ENCODE data around the gene TMEM59.

Gene TMEM59

DNA sequence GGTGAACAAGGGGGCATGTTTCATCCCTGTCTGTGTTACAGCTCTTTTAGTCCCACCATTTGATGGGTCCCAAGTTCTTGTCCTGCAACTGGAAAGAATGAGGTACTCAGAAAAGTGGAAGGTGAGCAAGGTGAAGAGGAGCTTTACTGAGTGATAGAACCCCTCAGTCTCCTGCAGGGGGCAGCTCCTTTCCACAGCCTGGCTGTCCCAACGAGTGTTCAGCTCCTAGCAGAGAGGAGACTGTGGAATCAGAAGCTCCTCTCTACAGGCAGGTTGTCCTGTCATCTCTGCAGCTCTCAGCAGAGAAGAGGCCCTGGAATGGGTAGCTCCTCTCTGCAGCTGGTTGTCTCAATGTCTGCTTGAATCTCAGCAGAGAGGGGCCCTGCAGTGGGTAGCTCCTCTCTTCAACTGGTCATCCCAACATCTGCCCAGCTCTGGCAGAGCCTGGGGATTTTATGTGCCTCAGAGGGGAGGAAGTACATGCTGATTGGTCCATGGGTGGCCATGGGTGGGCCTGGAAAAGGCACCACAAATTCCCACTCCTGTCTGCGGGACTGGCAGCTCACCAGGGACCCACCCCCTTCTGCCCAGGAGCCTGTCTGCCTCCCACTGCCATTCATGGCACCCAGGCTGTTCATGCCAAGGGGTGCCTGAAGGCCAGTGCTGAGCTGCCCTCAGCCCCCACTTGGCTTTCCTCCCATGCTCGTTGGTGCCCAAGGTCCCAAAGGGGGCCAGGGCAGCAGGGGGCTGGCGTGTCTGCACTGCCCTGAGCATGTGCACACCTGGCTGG lies 60.7 kb downstream of the TMEM59 start:
- TF ChIP-seq ZFX (IDR thresholded peaks at IDR 0.05; ENCODE audit: borderline replicate concordance): no peak
- TF ChIP-seq, protein P1, sequence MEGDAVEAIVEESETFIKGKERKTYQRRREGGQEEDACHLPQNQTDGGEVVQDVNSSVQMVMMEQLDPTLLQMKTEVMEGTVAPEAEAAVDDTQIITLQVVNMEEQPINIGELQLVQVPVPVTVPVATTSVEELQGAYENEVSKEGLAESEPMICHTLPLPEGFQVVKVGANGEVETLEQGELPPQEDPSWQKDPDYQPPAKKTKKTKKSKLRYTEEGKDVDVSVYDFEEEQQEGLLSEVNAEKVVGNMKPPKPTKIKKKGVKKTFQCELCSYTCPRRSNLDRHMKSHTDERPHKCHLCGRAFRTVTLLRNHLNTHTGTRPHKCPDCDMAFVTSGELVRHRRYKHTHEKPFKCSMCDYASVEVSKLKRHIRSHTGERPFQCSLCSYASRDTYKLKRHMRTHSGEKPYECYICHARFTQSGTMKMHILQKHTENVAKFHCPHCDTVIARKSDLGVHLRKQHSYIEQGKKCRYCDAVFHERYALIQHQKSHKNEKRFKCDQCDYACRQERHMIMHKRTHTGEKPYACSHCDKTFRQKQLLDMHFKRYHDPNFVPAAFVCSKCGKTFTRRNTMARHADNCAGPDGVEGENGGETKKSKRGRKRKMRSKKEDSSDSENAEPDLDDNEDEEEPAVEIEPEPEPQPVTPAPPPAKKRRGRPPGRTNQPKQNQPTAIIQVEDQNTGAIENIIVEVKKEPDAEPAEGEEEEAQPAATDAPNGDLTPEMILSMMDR (IDR thresholded peaks at IDR 0.05): no peak
- H3K27ac ChIP-seq: no peak overlapping the region

DNA sequence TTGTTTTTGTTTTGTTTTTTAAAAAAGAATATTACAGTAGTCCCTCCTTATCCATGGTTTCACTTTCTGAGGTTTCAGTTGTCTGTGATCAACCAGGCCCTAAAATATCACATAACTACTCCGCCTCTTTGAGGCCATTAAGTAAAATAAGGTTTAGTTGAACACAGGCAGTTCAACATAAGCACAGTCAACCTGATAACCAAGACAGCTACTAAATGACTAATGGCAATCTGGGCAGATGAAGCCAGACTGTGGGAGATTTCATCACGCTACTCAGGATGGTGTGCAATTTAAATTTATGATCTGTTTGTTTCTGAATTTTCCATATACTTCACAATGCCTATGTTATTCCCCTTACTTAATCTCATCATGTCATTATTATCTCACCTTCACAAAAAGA lies 65.1 kb downstream of the TMEM59 start:
- TF ChIP-seq, protein P1 (IDR thresholded peaks at IDR 0.05): no peak
- TF ChIP-seq ZFX (IDR thresholded peaks at IDR 0.05; ENCODE audit: borderline replicate concordance): no peak
- no peak overlapping the region for H3K27ac ChIP-seq

DNA sequence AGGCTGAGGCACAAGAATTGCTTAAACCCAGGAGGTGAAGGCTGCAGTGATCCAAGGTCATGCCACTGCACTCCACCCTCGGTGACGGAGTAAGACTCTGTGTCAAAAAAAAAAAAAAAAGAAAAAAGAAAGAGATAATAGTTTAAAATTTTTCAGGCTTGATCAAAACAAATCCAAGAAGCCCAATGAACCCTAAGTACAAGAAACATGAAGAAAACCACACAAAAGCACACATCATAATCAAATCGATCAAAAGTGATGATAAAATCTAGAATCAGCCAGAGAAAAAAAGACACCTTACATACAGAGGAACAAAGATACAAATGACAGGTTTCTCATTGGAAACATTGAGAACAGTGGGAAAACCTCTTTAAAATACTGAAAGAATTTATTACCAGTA lies 66.5 kb downstream of the TMEM59 start:
- TF ChIP-seq, protein P1 (IDR thresholded peaks at IDR 0.05): no peak
- no peak for TF ChIP-seq ZFX (IDR thresholded peaks at IDR 0.05; ENCODE audit: borderline replicate concordance)
- H3K27ac ChIP-seq: no peak overlapping the region

DNA sequence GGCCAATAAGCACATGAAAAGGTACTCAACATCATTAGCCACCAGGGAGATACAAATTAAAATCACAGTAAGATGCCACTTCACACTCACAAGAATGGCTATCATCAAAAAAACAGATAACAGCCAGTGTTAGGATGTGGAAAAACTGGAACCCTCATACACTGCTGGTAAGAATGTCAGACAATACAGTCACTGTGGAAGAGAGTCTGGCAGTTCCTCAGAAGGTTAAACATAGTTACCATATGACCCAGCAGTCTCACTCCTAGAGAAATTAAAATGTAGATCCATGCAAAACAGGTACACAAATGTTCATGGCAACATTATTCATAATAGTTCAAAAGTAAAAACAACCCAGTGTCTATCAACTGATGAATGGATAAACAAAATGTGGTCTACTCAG lies 68.3 kb downstream of the TMEM59 start:
- TF ChIP-seq, protein P1 (IDR thresholded peaks at IDR 0.05): no peak
- TF ChIP-seq ZFX (IDR thresholded peaks at IDR 0.05; ENCODE audit: borderline replicate concordance): no peak
- H3K27ac ChIP-seq: no peak overlapping the region

DNA sequence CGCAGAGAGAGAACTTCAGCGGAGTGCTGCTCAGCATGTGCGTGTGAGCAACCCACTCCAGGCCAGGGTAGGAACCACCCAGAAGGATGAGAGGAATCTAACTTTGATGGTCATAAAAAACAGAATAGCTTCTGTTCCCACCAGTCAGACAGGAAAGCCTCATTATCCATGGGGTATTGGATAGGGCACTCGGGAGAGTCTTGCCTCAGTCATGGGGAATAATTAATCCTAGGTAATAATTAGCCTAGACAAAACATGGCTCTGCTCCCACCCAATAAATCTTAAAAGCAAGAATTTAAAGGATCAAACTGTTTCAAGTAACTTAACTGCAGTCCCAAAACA lies 70.3 kb downstream of the TMEM59 start:
- TF ChIP-seq ZFX (IDR thresholded peaks at IDR 0.05; ENCODE audit: borderline replicate concordance): no peak
- H3K27ac ChIP-seq: no peak overlapping the region

DNA sequence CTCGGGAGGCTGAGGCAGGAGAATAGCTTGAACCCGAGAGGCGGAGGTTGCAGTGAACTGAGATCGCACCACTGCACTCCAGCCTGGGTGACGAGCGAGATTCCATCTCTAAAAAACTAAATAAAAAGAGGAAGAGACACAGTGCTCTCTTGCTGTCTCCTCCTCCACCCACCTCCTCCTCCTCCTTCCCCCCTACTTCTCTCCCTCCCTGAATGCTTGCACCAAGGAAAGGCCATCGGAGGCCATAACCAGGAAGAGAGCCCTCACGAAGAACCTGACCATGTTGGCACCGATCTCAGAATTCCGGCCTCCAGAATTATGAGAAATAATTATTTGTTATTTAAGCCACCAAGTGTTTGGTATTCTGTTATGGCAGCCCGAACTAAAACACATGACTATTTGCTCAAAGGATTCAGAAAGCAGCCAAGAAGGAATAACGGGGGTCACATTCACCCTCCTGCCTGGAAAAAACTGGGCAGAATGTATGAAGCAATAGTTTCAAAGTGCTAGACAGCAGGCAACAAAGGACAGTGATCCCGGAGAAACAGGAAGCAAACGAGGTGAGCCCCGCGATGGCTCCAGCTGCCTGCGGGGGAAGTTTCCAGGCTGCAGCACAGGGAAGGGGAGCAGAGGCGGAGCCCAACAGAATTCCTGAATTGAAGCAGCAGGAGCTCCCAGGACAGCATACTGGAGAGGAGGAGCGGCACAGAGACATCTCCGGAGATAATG lies 70.8 kb downstream of the TMEM59 start:
- TF ChIP-seq ZFX (IDR thresholded peaks at IDR 0.05; ENCODE audit: borderline replicate concordance): no peak
- TF ChIP-seq, protein P1 (IDR thresholded peaks at IDR 0.05): no peak
- H3K27ac ChIP-seq: no peak overlapping the region

DNA sequence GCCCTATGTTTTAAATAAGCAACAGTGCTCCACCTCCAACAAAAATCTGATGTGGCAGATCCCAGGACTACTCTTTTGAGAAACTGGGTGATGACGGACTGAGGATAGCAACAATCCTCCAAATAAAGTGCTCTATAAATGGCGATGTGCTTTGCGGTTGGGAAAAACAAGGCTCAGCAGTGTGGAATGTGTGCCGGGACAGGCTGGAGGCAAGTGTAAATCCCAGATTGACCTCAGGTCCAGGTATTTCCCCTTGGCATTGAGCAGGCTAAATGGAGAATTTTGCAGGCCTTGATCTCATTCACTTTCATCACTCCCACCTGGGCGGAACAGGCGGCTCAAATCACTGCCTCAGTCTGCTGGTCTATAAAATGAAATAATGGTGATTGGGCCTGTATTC lies 71.8 kb downstream of the TMEM59 start:
- H3K27ac ChIP-seq: no peak overlapping the region
- TF ChIP-seq ZFX (IDR thresholded peaks at IDR 0.05; ENCODE audit: borderline replicate concordance): no peak
- TF ChIP-seq, protein P1 (IDR thresholded peaks at IDR 0.05): no peak
